Fibroblast of lung (primary cell): ENCODE data around the gene RASSF7.

Experiments used
- CTCF ChIP-seq, 2 donors: IDR thresholded peaks in 1 of 2; conservative IDR thresholded peaks in 1 of 2; 1 replicate in 1 of 2; 2 replicates in 1 of 2; pipeline ENCODE4 v1.5.1; 2011 to 2012; ENCODE audit warnings: low read length in 2 of 2, control low read depth in 1 of 2, inconsistent platforms in 1 of 2, low read depth in 1 of 2, mild to moderate bottlenecking in 1 of 2
- EZH2 ChIP-seq: IDR thresholded peaks from 2 replicates; pipeline ENCODE4 v1.5.1; 2012; ENCODE audit warnings: low read length, control low read depth, mild to moderate bottlenecking; ENCODE audit errors: missing control alignments

GRCh38 chr11:612961-613300, 52.2 kb downstream of the RASSF7 start:
- TF ChIP-seq CTCF (conservative IDR thresholded peaks at IDR 0.05 in 1 of 2, IDR thresholded peaks at IDR 0.05 in 1 of 2; ENCODE audit: low read depth in 1 of 2, low read length in 2 of 2) (no peak), EZH2 (no peak)
